Omental fat pad (tissue), 4 donors: ENCODE data around the gene TFDP1. TPM values are rescaled to one million over a fixed set of nuclear protein-coding genes. Genes with fewer than 3 reads are reported as not detected.

Experiments
- ATAC-seq: fragments of 150-250 bp; one replicate; pipeline ENCODE4 v1.9.1; 2016; ENCODE audit warnings: mild to moderate bottlenecking, moderate library complexity; ENCODE audit not compliant: low FRiP score
- DNase-seq: peaks from one replicate; pipeline ENCODE4 v3.0.0-alpha.2; 2019; ENCODE audit warnings: low spot score
- CTCF ChIP-seq, 3 donors: fragments of 450-650 bp; IDR thresholded peaks; one replicate each; pipeline ENCODE4 v1.5.1; 2016 to 2017; ENCODE audit warnings: antibody characterized with exemption in 3 of 3, mild to moderate bottlenecking in 3 of 3, moderate library complexity in 2 of 3
- total RNA-seq, 4 donors: library from RNA; depleted of rRNA; stranded (reverse); fragments of >200 nt; gene quantifications; one replicate each; pipeline ENCODE4 v1.1.0, GENCODE V29; 2016

Gene TFDP1
- total RNA-seq, 4 donors from 2014 or later = 32.6 to 59.6 (median 44.4) TPM

GRCh38 chr13:113567681-113568080 is 16.9 kb upstream of the TFDP1 start:
- TF ChIP-seq CTCF (IDR thresholded peaks at IDR 0.05) = no peak

GRCh38 chr13:113573065-113573464 is 11.5 kb upstream of the TFDP1 start:
- ATAC-seq (no peak), DNase-seq (no peak)
- no peak for TF ChIP-seq CTCF (IDR thresholded peaks at IDR 0.05)

More at GRCh38 chr13:113567681-113568080, 16.9 kb upstream of the TFDP1 start:
- no peak for ATAC-seq
- DNase-seq = no peak

GRCh38 chr13:113576597-113576996 is 8.0 kb upstream of the TFDP1 start:
- DNase-seq = no peak
- no peak for TF ChIP-seq CTCF (IDR thresholded peaks at IDR 0.05)
- ATAC-seq = no peak

- DNase-seq = no peak
- ATAC-seq = no peak
- TF ChIP-seq CTCF (IDR thresholded peaks at IDR 0.05) = no peak
Measured at GRCh38 chr13:113577881-113578435, 6.6 kb upstream of the TFDP1 start.

GRCh38 chr13:113579686-113580085 is 4.9 kb upstream of the TFDP1 start:
- no peak for TF ChIP-seq CTCF (IDR thresholded peaks at IDR 0.05)
- DNase-seq (no peak), ATAC-seq (no peak)

GRCh38 chr13:113581871-113582270 is 2.7 kb upstream of the TFDP1 start:
- no peak for DNase-seq
- no peak for ATAC-seq
- no peak for TF ChIP-seq CTCF (IDR thresholded peaks at IDR 0.05)

- no peak for DNase-seq
- TF ChIP-seq CTCF (IDR thresholded peaks at IDR 0.05) = no peak
- ATAC-seq = no peak
Measured at GRCh38 chr13:113582841-113583631, 1.5 kb upstream of the TFDP1 start.
